Measurements from ENCODE around the gene HIPK3.

Gene HIPK3

GRCh38 chr11:33388793-33389525 is 131.8 kb downstream of the HIPK3 start:
- Histone ChIP-seq H3K4me3 (no peak overlapping the region), H3K27me3 (ENCODE audit: low read depth) (no peaks in the 10 kb centered on the region), H3K9me3 (no peaks in the 10 kb centered on the region), H3K36me3 (replicated peaks) (no peaks in the 10 kb centered on the region), H3K4me1 (no peaks in the 10 kb centered on the region)
- DNase-seq (ENCODE audit: low spot score in 2 of 2): no peak
- in situ Hi-C loops (cut with MboI; ENCODE audit: low sequenced_read_pairs): no loop called here

DNA sequence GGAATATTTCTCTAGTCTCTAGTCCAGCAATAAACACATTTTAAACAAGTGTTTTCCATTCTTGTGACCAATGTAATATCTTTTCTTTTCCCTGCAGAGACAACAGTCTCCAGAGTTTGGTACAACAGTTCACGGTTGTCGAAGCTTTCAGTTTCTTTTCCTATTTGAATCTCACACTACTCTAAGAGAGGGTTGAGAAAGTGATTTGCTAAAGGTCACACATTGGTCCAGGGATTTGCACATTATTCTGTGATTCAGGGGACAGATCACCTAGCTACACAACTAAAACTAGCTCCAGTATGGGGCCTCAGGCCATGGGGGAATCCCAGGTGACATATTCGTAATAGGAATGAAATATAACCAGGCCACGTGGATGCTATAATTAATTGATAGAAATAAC is 132.5 kb downstream of the HIPK3 start:
- Histone ChIP-seq H3K27me3 (ENCODE audit: low read depth) (no peaks in the 10 kb centered on the region), H3K4me1 (no peaks in the 10 kb centered on the region), H3K4me3 (no peak overlapping the region), H3K9me3 (no peaks in the 10 kb centered on the region), H3K36me3 (replicated peaks) (no peaks in the 10 kb centered on the region)
- DNase-seq (ENCODE audit: low spot score in 2 of 2): no peak
- in situ Hi-C loops (cut with MboI; ENCODE audit: low sequenced_read_pairs): no loop called here

GRCh38 chr11:33390944-33391892 is 134.0 kb downstream of the HIPK3 start:
- no peaks in the 10 kb centered on the region for H3K27me3 ChIP-seq (ENCODE audit: low read depth)
- H3K4me1 ChIP-seq: no peaks in the 10 kb centered on the region
- in situ Hi-C loops (cut with MboI; ENCODE audit: low sequenced_read_pairs): no loop called here
- H3K4me3 ChIP-seq: no peak overlapping the region
- no peak for DNase-seq (ENCODE audit: low spot score in 2 of 2)
- no peaks in the 10 kb centered on the region for H3K9me3 ChIP-seq
- no peaks in the 10 kb centered on the region for H3K36me3 ChIP-seq (replicated peaks)

DNA sequence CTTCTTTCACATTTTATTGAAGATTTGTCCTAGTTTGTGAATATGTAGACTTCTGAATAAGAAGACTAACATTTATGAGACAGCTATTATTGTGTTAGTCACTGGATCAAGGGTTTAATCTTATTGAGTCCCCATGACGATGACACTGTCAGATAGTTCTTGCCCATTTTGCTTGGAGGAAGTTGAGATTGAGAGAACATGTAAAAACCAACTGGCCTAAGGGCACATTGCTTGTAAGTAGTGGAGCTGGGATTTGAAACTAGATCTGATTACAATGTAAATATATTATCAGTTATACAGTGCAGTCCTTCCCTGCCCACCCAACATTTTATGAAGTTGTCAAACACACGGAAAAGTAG is 134.7 kb downstream of the HIPK3 start:
- DNase-seq (ENCODE audit: low spot score in 2 of 2): no peak
- in situ Hi-C loops (cut with MboI; ENCODE audit: low sequenced_read_pairs): no loop called here
- no peaks in the 10 kb centered on the region for H3K9me3 ChIP-seq
- no peaks in the 10 kb centered on the region for H3K27me3 ChIP-seq (ENCODE audit: low read depth)
- no peaks in the 10 kb centered on the region for H3K36me3 ChIP-seq (replicated peaks)
- H3K4me3 ChIP-seq: no peak overlapping the region
- no peaks in the 10 kb centered on the region for H3K4me1 ChIP-seq

DNA sequence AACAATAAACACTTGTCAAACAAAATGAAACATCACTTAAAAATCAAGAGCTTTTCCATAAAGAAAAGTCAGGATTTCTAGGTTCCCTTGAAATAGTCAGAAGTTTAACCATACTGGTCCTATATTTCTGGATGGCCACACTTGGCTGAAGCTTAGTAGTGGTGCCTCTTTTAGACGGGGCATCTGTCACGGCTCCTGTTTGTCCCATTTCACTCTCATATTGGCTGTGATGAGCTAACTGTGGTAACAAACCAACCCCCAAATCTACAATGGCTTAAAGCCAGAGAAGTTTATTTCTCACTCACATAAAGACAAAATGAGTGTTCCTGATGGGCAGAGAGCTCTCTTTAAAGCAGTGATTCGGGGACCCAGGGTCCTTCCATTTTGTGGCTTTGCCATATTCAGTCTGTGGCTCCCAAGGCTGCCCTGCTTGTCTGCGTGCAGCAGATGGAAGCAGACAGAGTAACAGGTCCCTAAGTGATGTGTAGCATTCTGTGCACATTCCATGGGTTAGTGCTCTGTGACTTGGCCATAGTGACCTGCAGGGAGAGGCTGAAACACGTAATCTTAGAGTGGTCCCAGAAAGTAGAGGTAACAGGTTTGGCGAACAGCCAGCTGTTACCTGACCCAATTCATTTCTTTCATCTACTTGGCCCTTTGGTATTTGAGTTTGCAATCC is 137.4 kb downstream of the HIPK3 start:
- no peak overlapping the region for H3K4me3 ChIP-seq
- no peaks in the 10 kb centered on the region for H3K4me1 ChIP-seq
- DNase-seq (ENCODE audit: low spot score in 2 of 2): no peak
- no peaks in the 10 kb centered on the region for H3K36me3 ChIP-seq (replicated peaks)
- in situ Hi-C loops (cut with MboI; ENCODE audit: low sequenced_read_pairs): no loop called here
- no peaks in the 10 kb centered on the region for H3K9me3 ChIP-seq
- H3K27me3 ChIP-seq (ENCODE audit: low read depth): no peaks in the 10 kb centered on the region

DNA sequence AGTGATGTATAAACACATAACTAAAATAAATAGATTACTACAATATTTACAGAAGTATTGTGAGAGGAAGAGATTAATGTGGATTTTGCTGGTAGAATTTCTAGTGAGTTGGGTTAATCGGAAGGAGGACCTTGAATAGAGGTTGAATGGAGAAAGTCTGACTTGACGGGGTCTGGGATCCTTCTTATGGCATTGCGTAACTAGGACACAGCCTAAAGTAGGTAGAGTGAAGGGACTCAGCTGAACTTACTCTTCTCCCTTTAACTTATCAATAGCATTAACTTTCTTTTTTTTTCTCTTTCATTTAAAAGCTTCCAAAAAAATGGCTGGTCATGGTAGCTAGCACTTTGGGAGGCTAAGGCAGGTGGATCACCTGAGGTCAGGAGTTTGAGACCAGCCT is 139.2 kb downstream of the HIPK3 start:
- no peak for DNase-seq (ENCODE audit: low spot score in 2 of 2)
- no peaks in the 10 kb centered on the region for H3K4me1 ChIP-seq
- no peak overlapping the region for H3K4me3 ChIP-seq
- no peaks in the 10 kb centered on the region for H3K9me3 ChIP-seq
- H3K36me3 ChIP-seq (replicated peaks): no peaks in the 10 kb centered on the region
- H3K27me3 ChIP-seq (ENCODE audit: low read depth): no peaks in the 10 kb centered on the region
- in situ Hi-C loops (cut with MboI; ENCODE audit: low sequenced_read_pairs): no loop called here

DNA sequence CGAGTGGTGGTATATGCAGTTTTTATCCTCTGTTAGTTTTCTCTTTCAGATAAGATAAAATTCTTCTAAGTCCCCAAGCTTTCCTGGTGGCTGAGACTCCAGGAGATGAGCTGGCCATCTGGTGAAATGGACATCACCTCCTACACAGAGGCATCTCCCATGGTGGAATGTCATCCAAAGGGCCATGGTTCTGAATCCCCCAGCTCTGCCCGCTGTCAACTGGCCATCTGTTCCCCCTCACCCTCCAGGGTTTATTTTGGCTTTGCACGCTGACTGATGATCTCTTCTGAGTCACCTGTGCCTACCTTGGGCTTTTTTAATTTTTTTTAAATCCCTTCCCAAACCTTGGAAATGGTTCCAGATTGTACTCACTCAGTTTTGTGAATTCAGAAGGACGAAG is 142.2 kb downstream of the HIPK3 start:
- Histone ChIP-seq H3K4me3 (no peak overlapping the region), H3K4me1 (no peaks in the 10 kb centered on the region), H3K27me3 (ENCODE audit: low read depth) (no peaks in the 10 kb centered on the region), H3K36me3 (replicated peaks) (no peaks in the 10 kb centered on the region), H3K9me3 (no peaks in the 10 kb centered on the region)
- in situ Hi-C loops (cut with MboI; ENCODE audit: low sequenced_read_pairs): no loop called here
- DNase-seq (ENCODE audit: low spot score in 2 of 2): no peak

DNA sequence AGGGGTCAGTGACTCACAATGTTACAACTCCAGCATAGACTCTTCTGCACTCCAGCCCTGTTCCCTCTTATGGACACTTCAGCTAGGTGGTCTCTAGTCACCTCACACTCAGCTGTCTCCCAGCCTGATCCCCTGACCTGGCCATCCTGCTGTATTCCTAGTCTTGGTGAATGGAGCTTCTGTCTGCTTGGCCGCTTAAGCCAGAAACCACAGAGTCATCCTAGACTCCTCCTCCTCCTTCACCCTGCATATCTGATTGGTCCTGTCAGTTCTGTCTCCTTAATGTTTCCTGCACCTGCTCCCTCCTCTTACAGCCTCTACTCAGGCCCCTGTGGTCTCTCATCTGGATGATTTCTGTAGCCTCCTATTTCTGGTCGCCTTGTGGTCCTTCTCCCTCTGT is 144.9 kb downstream of the HIPK3 start:
- H3K36me3 ChIP-seq (replicated peaks): no peaks in the 10 kb centered on the region
- in situ Hi-C loops (cut with MboI; ENCODE audit: low sequenced_read_pairs): no loop called here
- no peak overlapping the region for H3K4me3 ChIP-seq
- no peaks in the 10 kb centered on the region for H3K27me3 ChIP-seq (ENCODE audit: low read depth)
- no peak for DNase-seq (ENCODE audit: low spot score in 2 of 2)
- no peaks in the 10 kb centered on the region for H3K4me1 ChIP-seq
- H3K9me3 ChIP-seq: no peaks in the 10 kb centered on the region

DNA sequence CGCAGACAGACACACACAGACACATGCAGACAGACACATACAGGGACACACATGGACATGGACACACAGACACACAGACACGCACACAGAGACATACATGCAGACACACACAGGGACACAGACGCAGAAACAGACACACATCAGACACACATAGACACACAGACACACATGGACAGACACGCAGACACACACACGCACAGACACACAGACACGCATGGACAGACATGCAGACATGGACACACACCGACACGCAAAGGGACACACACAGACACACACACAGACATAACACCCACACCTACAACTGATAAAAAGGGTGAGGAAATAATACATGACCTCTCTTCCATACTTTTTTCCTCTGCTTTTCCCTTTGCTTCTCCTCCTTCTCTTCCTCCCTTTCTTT is 146.2 kb downstream of the HIPK3 start:
- Histone ChIP-seq H3K27me3 (ENCODE audit: low read depth) (no peaks in the 10 kb centered on the region), H3K36me3 (replicated peaks) (no peaks in the 10 kb centered on the region), H3K9me3 (no peaks in the 10 kb centered on the region), H3K4me3 (no peak overlapping the region), H3K4me1 (no peaks in the 10 kb centered on the region)
- DNase-seq (ENCODE audit: low spot score in 2 of 2): no peak
- in situ Hi-C loops (cut with MboI; ENCODE audit: low sequenced_read_pairs): no loop called here

- no peaks in the 10 kb centered on the region for H3K36me3 ChIP-seq (replicated peaks)
- H3K27me3 ChIP-seq (ENCODE audit: low read depth): peaks cover 11% of the 10 kb centered on the region; the same call in 1 of the 2 replicates
- no peaks in the 10 kb centered on the region for H3K4me1 ChIP-seq
- H3K9me3 ChIP-seq: no peaks in the 10 kb centered on the region
- H3K4me3 ChIP-seq: no peak overlapping the region
- DNase-seq (ENCODE audit: low spot score in 2 of 2): no peak
- in situ Hi-C loops (cut with MboI; ENCODE audit: low sequenced_read_pairs): no loop called here
These were observed 148.8 kb downstream of the HIPK3 start for GRCh38 chr11:33405834-33406602.

Measured in HAP-1 (cell line).